ENCODE results near the gene BLTP2.

GRCh38 chr17:28599311-28600184, 45.4 kb downstream of the BLTP2 start:
- TF ChIP-seq CTCF (IDR thresholded peaks at IDR 0.05) (no peak), POLR2A (IDR thresholded peaks at IDR 0.05) (no peak), POLR2AphosphoS5 (IDR thresholded peaks at IDR 0.05) (peak; percentile 8)
